HepG2 (cell line): ENCODE measurements around the gene SERPINA6. TPM values are rescaled to one million over a fixed set of nuclear protein-coding genes. Genes with fewer than 3 reads are reported as not detected.
"Not testable (repeated sequence)": the region's sequence is repeated elsewhere in the genome, so short reads cannot be mapped to it uniquely, and the experiment has no call there.

Experiments used
- ATAC-seq: fragments of 200-7000 bp; cut with Tn5 transposase; 3 replicates; pipeline ENCODE4 v1.9.1; 2020; ENCODE audit warnings: mild to moderate bottlenecking, moderate library complexity
- BruUV-seq: library from RNA; stranded (reverse); fragments of 400-500 nt; replicated peaks from 2 replicates; lab custom pipeline; 2021; lab: Mats Ljungman, UMichigan
- CTCF ChIA-PET: fragments of 300-600 bp; formaldehyde crosslinking; extraction: SDS; loops from one replicate; lab custom pipeline; 2021; ENCODE audit warnings: low total read pairs, inconsistent platforms, low intra/inter-chr PET ratio; lab: Yijun Ruan, JAX
- POLR2A ChIA-PET: fragments of 350-600 bp; sonication (Branson Sonifier 250); formaldehyde crosslinking; loops from one replicate; lab custom pipeline; 2020; ENCODE audit warnings: antibody characterized with exemption, inconsistent platforms; lab: Yijun Ruan, JAX
- DNase-seq: peaks from one replicate; pipeline ENCODE4 v3.0.0-alpha.2; 2015; ENCODE audit warnings: low spot score
- FAIRE-seq: peaks from 3 replicates; lab custom pipeline; 2011; peaks lifted over from hg19 to GRCh38; lab: Jason Lieb, UNC
- H2AFZ ChIP-seq: one replicate; pipeline ENCODE4 v1.6.1; 2011; ENCODE audit warnings: low read length, inconsistent platforms
- H3K27ac ChIP-seq: fragments of 300-600 bp; 3 replicates; pipeline ENCODE4 v1.8.0; 2011; ENCODE audit warnings: mixed run types, mild to moderate bottlenecking, mixed read lengths, low read length, inconsistent platforms; ENCODE audit not compliant: insufficient read depth; ENCODE audit errors: extremely low read length
- H3K27me3 ChIP-seq, 2 experiments: fragments of 200-600 bp in 1 of 2; 2 replicates in 1 of 2; 3 replicates in 1 of 2; pipeline versions ENCODE4 v1.6.0 to v1.8.0; 2011; ENCODE audit warnings: low read length in 2 of 2, mild to moderate bottlenecking in 2 of 2, moderate library complexity in 2 of 2, inconsistent platforms in 1 of 2; ENCODE audit not compliant: insufficient read depth in 2 of 2, control insufficient read depth in 1 of 2
- H3K36me3 ChIP-seq, 2 experiments: fragments of 200-600 bp in 1 of 2; replicated peaks in 1 of 2; 2 replicates in 1 of 2; 3 replicates in 1 of 2; pipeline versions ENCODE4 v1.5.1 to v1.8.0; 2011; ENCODE audit warnings: low read length in 2 of 2, inconsistent platforms in 1 of 2; ENCODE audit not compliant: insufficient read depth in 2 of 2, control insufficient read depth in 1 of 2
- H3K4me1 ChIP-seq: 2 replicates; pipeline ENCODE4 v1.5.1; 2012; ENCODE audit warnings: low read length, inconsistent platforms; ENCODE audit not compliant: insufficient read depth
- H3K4me2 ChIP-seq: 2 replicates; pipeline ENCODE4 v1.6.0; 2011; ENCODE audit warnings: low read depth, low read length, inconsistent platforms
- H3K4me3 ChIP-seq, 3 experiments: fragments of 200-600 bp in 1 of 3; sonication (generic), shearing (Covaris generic) in 1 of 3; replicated peaks in 1 of 3; 2 replicates each; pipeline ENCODE4 v1.5.1; 2011 to 2016; ENCODE audit warnings: low read length in 3 of 3, inconsistent platforms in 2 of 3, low read depth in 2 of 3, mild to moderate bottlenecking in 2 of 3, control low read depth in 1 of 3, mixed read lengths in 1 of 3; ENCODE audit not compliant: insufficient read depth in 1 of 3
- H3K79me2 ChIP-seq: one replicate; pipeline ENCODE4 v1.6.1; 2011; ENCODE audit warnings: low read length, inconsistent platforms; ENCODE audit not compliant: insufficient read depth
- H3K9ac ChIP-seq: 2 replicates; pipeline ENCODE4 v1.6.0; 2011; ENCODE audit warnings: mild to moderate bottlenecking, low read depth, low read length, inconsistent platforms; ENCODE audit not compliant: insufficient read depth
- H3K9me3 ChIP-seq: 2 replicates; pipeline ENCODE4 v1.5.1; 2012; ENCODE audit warnings: mild to moderate bottlenecking, low read length
- H4K20me1 ChIP-seq: 2 replicates; pipeline ENCODE4 v1.6.0; 2011; ENCODE audit warnings: inconsistent platforms, mild to moderate bottlenecking, low read length, moderate library complexity; ENCODE audit not compliant: insufficient read depth
- THYN1 ChIP-seq: sonication (generic); formaldehyde crosslinking; IDR thresholded peaks from 2 replicates; pipeline ENCODE4 v1.8.1; 2023; ENCODE audit warnings: low read depth, mild to moderate bottlenecking, moderate library complexity, missing genetic modification reagents, borderline replicate concordance
- TRIM24 ChIP-seq: sonication (generic); formaldehyde crosslinking; IDR thresholded peaks from 2 replicates; pipeline ENCODE4 v1.8.0; 2022; ENCODE audit warnings: mild to moderate bottlenecking, missing genetic modification reagents
- ZNF230 ChIP-seq: sonication (generic); formaldehyde crosslinking; IDR thresholded peaks from 2 replicates; pipeline ENCODE4 v1.4.0; 2020; ENCODE audit warnings: mild to moderate bottlenecking, missing genetic modification reagents
- ZNF264 ChIP-seq: sonication (generic); formaldehyde crosslinking; IDR thresholded peaks from 2 replicates; pipeline ENCODE4 v1.4.0; 2020; ENCODE audit warnings: missing genetic modification reagents
- ZNF501 ChIP-seq: sonication (generic); formaldehyde crosslinking; IDR thresholded peaks from 2 replicates; pipeline ENCODE4 v1.5.1; 2020; ENCODE audit warnings: mild to moderate bottlenecking, moderate library complexity, missing genetic modification reagents
- WGBS: methylation state at CpG from one replicate; pipeline ENCODE4 v1.1.6; 2017; ENCODE audit warnings: low lambda C conversion rate; 5-methylcytosine and 5-hydroxymethylcytosine counted together
- in situ Hi-C: cut with HindIII; loops from 2 replicates; pipeline ENCODE4 v1.10.0; 2017; ENCODE audit warnings: low pct_unique_long_range_greater_than_20kb; ENCODE audit not compliant: extremely low pct_ligation_motif_present
- intact Hi-C: fragments of 100-400 bp; cut with micrococcal nuclease; formaldehyde crosslinking; loops from one replicate; pipeline ENCODE4 v1.10.0; 2022; ENCODE audit not compliant: unreplicated experiment
- polyA plus RNA-seq, 8 experiments: library from polyadenylated mRNA; depleted of rRNA in 3 of 8; stranded (reverse) in 7 of 8; unstranded in 1 of 8; fragments of >200 nt; fragmentation: Illumina TruSeq in 4 of 8; extraction: Trizol in 4 of 8; gene quantifications; 2 replicates each; pipeline versions ENCODE4 v1.2.1 to v1.2.3, GENCODE V29; 2011 to 2016; ENCODE audit warnings: low read depth in 4 of 8, missing spikeins in 1 of 8, mixed read lengths in 1 of 8; ENCODE audit not compliant: insufficient read depth in 1 of 8
- total RNA-seq, 5 experiments: library from RNA; depleted of rRNA; stranded (reverse); fragments of >200 nt; fragmentation: Illumina TruSeq; extraction: Trizol; gene quantifications; 2 replicates each; pipeline ENCODE4 v1.2.3, GENCODE V29; 2016; ENCODE audit warnings: low read depth in 1 of 5
- TF ChIP-seq, protein P1 (sequence below): IDR thresholded peaks from 2 replicates; pipeline ENCODE4 v1.6.1; 2016; ENCODE audit warnings: missing genetic modification reagents, missing compliant biosample characterization
- TF ChIP-seq, protein P2 (sequence below): sonication (generic); formaldehyde crosslinking; IDR thresholded peaks from 2 replicates; pipeline ENCODE4 v1.5.1; 2020; ENCODE audit warnings: mild to moderate bottlenecking, missing genetic modification reagents, borderline replicate concordance

Gene SERPINA6
- total and polyA plus RNA-seq, 2 of the 13 experiments (the other 11 are each of a cell fraction or from before 2014, with no cell fraction given), result 260 to 333 TPM

DNA sequence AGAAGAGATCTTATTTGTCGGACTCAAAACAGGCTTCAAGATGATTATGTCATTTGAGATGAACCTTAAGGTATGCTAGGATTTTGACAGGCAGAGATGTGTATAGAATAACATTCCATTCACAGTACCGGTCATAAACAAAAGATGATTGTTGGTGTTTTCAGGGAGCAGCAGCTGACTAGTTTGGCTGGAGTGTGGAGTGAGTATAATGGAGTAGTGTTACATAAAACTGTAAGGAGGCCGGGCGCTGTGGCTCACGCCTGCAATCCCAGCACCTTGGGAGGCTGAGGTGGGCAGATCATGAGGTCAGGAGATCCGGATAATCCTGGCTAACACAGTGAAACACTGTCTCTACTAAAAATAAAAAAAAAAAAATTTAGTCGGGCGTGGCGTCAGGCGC is 54.0 kb downstream of the SERPINA6 start (continued):
- TF ChIP-seq ZNF230 (CRISPR knock-in tag) (no peak), THYN1 (no peak), ZNF501 (CRISPR knock-in tag) (no peak), ZNF264 (CRISPR knock-in tag) (no peak), TRIM24 (no peak)
- TF ChIP-seq, protein P1, sequence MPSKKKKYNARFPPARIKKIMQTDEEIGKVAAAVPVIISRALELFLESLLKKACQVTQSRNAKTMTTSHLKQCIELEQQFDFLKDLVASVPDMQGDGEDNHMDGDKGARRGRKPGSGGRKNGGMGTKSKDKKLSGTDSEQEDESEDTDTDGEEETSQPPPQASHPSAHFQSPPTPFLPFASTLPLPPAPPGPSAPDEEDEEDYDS (CRISPR knock-in tag), result no peak

DNA sequence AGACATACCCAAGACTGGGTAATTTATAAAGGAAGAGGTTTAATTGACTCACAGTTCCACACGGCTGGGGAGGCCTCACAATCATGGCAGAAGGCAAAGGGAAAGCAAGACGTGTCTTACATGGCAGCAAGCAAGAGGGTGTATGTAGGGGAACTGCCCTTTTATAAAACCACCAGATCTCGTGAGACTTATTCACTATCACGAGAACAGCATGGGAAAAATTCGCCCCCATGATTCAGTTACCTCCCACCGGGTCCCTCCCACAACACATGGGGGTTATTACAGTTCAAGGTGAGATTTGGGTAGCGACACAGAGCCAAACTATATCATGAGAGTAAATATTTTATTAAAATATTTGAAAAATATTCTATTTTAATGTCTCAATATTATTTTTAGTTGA is 54.6 kb downstream of the SERPINA6 start:
- CTCF ChIA-PET, in situ Hi-C loops, FAIRE-seq, H3K9me3 ChIP-seq, H3K79me2 ChIP-seq, H4K20me1 ChIP-seq, H3K4me2 ChIP-seq, H3K4me3 ChIP-seq, H3K36me3 ChIP-seq, ATAC-seq, intact Hi-C loops, H2AFZ ChIP-seq, H3K27me3 ChIP-seq, DNase-seq, H3K27ac ChIP-seq, BruUV-seq, POLR2A ChIA-PET, H3K4me1 ChIP-seq, H3K9ac ChIP-seq: not testable (repeated sequence)
- WGBS, result 92% methylated on average over 7 of the region's 7 CpGs

DNA sequence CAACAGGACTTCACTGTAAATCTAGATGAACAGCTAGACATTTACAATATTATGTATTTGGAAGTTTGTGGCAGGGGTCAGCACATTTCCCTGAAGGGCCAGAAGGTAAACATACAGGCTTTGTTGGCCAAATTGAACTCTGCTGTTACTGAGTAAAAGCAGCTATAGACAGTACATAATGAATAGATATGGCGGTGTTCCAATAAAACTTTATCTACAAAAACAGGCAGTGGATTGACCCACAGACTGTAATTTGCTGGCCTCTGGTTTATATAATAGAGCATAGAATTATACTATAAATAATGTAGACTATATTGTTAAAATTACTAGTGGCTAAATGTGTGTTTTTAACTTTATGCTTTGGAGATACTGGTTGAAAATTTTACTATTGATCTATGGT is 55.8 kb downstream of the SERPINA6 start:
- intact Hi-C loops (no loop called here), in situ Hi-C loops (no loop called here)
- BruUV-seq, result no TSS peak
- Histone ChIP-seq H3K79me2 (no peaks in the 10 kb centered on the region), H3K4me2 (no peak overlapping the region), H3K9me3 (peaks cover 6% of the 10 kb centered on the region; the same call in 1 of the 2 replicates), H2AFZ (no peak overlapping the region), H4K20me1 (no peaks in the 10 kb centered on the region), H3K36me3 (0 out of 5 replicates have a peak, but pooled peaks cover 0 to 4% of the 10 kb centered on the region in 2 experiments), H3K4me1 (peaks cover 9% of the 10 kb centered on the region; the same call in 1 of the 2 replicates), H3K27ac (no peak overlapping the region), H3K27me3 (no peaks in the 10 kb centered on the region), H3K4me3 (no peak overlapping the region), H3K9ac (no peak overlapping the region)
- FAIRE-seq, result no peak
- ChIA-PET CTCF (no interaction called here), POLR2A (no interaction called here)
- 100% methylated on average over 1 of the region's 1 CpG for WGBS
- DNase-seq, result no peak
- no peak for ATAC-seq
- TF ChIP-seq, protein P2, sequence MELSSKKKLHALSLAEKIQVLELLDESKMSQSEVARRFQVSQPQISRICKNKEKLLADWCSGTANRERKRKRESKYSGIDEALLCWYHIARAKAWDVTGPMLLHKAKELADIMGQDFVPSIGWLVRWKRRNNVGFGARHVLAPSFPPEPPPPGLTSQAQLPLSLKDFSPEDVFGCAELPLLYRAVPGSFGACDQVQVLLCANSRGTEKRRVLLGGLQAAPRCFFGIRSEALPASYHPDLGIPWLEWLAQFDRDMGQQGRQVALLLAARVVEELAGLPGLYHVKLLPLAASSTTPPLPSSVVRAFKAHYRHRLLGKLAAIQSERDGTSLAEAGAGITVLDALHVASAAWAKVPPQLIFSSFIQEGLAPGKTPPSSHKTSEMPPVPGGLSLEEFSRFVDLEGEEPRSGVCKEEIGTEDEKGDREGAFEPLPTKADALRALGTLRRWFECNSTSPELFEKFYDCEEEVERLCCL, result no peak
